Activated CD8-positive, alpha-beta memory T cell treated with anti-CD3 and anti-CD28 coated beads, Interleukin-2, amount 50 U/mL, for 1 hour (primary cell): ENCODE measurements around the gene SAC3D1.

Experiments used
- DNase-seq: peaks from one replicate; pipeline ENCODE4 v3.0.0-alpha.2; 2020; ENCODE audit errors: extremely low read depth

Gene SAC3D1

GRCh38 chr11:65059959-65060824 lies 19.2 kb downstream of the SAC3D1 start:
- no peak for DNase-seq

GRCh38 chr11:65060913-65061408 lies 20.0 kb downstream of the SAC3D1 start:
- DNase-seq: no peak

GRCh38 chr11:65063532-65063931 lies 22.5 kb downstream of the SAC3D1 start:
- no peak for DNase-seq

GRCh38 chr11:65064847-65065240 lies 23.8 kb downstream of the SAC3D1 start:
- no peak for DNase-seq

- no peak for DNase-seq
Measured at GRCh38 chr11:65065851-65066250, 24.8 kb downstream of the SAC3D1 start.

GRCh38 chr11:65066315-65066714 lies 25.3 kb downstream of the SAC3D1 start:
- DNase-seq: no peak

GRCh38 chr11:65066805-65067291 lies 25.8 kb downstream of the SAC3D1 start:
- no peak for DNase-seq

- no peak for DNase-seq
Measured at GRCh38 chr11:65067446-65067845, 26.4 kb downstream of the SAC3D1 start.

- DNase-seq: no peak
Measured at GRCh38 chr11:65069217-65069616, 28.2 kb downstream of the SAC3D1 start.

GRCh38 chr11:65071907-65072630 lies 31.1 kb downstream of the SAC3D1 start:
- DNase-seq: no peak

GRCh38 chr11:65072631-65072966 lies 31.6 kb downstream of the SAC3D1 start:
- DNase-seq: no peak

- DNase-seq: no peak
Measured at GRCh38 chr11:65077451-65077850, 36.4 kb downstream of the SAC3D1 start.

- DNase-seq: no peak
Measured at GRCh38 chr11:65078151-65078550, 37.1 kb downstream of the SAC3D1 start.

- no peak for DNase-seq
Measured at GRCh38 chr11:65078786-65079342, 37.9 kb downstream of the SAC3D1 start.

- no peak for DNase-seq
Measured at GRCh38 chr11:65083134-65083833, 42.3 kb downstream of the SAC3D1 start.

- DNase-seq: peak; percentile 79
Measured at GRCh38 chr11:65083834-65084597, 43.0 kb downstream of the SAC3D1 start, which contains the start of the genes CDCA5 and ZFPL1. Gene CDCA5 (minus strand): TSS chr11:65084040. CDS start chr11:65083978, 62 bp downstream. Gene ZFPL1 (plus strand): TSS chr11:65084222. CDS start chr11:65084699, 477 bp downstream.

- no peak for DNase-seq
Measured at GRCh38 chr11:65084598-65085375, 43.8 kb downstream of the SAC3D1 start.

- DNase-seq: no peak
Measured at GRCh38 chr11:65085446-65085845, 44.4 kb downstream of the SAC3D1 start.

GRCh38 chr11:65086809-65087208 lies 45.8 kb downstream of the SAC3D1 start:
- no peak for DNase-seq

- DNase-seq: no peak
Measured at GRCh38 chr11:65087216-65087615, 46.2 kb downstream of the SAC3D1 start.
